SH-SY5Y (cell line): ENCODE data around the gene OR14I1.

Experiments
- GATA2 ChIP-seq: IDR thresholded peaks from 2 replicates; pipeline ENCODE4 v1.6.1; 2011; ENCODE audit warnings: mild to moderate bottlenecking, low read depth, low read length
- GATA3 ChIP-seq: IDR thresholded peaks from 2 replicates; pipeline ENCODE4 v1.6.1; 2011; ENCODE audit warnings: low read depth, mild to moderate bottlenecking, low read length, moderate library complexity

DNA sequence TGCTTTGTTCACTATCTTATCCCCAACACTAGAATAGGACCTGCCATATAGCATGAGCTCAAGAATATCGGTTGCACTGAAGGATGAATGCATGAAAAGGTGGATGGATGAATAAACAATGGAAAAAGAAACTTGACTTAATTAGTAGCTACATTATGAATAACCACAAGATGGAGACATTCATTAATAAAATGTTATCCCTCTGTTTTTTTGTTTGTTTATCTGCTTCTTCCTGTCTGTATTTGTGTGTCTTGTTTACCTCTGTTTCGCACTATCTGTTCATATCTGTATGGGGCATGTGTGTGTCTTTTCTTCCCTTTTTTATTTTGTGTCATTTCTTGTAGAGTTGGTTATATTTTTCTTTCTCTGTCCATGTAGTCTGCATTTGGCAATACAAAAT is 1.1 kb upstream of the OR14I1 start:
- TF ChIP-seq GATA2: no peak
- no peak for TF ChIP-seq GATA3
